Measurements from ENCODE around the gene SGO2. TPM values are rescaled to one million over a fixed set of nuclear protein-coding genes. Genes with fewer than 3 reads are reported as not detected.

SGO2 gene, protein sequence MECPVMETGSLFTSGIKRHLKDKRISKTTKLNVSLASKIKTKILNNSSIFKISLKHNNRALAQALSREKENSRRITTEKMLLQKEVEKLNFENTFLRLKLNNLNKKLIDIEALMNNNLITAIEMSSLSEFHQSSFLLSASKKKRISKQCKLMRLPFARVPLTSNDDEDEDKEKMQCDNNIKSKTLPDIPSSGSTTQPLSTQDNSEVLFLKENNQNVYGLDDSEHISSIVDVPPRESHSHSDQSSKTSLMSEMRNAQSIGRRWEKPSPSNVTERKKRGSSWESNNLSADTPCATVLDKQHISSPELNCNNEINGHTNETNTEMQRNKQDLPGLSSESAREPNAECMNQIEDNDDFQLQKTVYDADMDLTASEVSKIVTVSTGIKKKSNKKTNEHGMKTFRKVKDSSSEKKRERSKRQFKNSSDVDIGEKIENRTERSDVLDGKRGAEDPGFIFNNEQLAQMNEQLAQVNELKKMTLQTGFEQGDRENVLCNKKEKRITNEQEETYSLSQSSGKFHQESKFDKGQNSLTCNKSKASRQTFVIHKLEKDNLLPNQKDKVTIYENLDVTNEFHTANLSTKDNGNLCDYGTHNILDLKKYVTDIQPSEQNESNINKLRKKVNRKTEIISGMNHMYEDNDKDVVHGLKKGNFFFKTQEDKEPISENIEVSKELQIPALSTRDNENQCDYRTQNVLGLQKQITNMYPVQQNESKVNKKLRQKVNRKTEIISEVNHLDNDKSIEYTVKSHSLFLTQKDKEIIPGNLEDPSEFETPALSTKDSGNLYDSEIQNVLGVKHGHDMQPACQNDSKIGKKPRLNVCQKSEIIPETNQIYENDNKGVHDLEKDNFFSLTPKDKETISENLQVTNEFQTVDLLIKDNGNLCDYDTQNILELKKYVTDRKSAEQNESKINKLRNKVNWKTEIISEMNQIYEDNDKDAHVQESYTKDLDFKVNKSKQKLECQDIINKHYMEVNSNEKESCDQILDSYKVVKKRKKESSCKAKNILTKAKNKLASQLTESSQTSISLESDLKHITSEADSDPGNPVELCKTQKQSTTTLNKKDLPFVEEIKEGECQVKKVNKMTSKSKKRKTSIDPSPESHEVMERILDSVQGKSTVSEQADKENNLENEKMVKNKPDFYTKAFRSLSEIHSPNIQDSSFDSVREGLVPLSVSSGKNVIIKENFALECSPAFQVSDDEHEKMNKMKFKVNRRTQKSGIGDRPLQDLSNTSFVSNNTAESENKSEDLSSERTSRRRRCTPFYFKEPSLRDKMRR
- 14.6 and 16.2 TPM in 2 replicates for polyA plus RNA-seq (2013)

DNA sequence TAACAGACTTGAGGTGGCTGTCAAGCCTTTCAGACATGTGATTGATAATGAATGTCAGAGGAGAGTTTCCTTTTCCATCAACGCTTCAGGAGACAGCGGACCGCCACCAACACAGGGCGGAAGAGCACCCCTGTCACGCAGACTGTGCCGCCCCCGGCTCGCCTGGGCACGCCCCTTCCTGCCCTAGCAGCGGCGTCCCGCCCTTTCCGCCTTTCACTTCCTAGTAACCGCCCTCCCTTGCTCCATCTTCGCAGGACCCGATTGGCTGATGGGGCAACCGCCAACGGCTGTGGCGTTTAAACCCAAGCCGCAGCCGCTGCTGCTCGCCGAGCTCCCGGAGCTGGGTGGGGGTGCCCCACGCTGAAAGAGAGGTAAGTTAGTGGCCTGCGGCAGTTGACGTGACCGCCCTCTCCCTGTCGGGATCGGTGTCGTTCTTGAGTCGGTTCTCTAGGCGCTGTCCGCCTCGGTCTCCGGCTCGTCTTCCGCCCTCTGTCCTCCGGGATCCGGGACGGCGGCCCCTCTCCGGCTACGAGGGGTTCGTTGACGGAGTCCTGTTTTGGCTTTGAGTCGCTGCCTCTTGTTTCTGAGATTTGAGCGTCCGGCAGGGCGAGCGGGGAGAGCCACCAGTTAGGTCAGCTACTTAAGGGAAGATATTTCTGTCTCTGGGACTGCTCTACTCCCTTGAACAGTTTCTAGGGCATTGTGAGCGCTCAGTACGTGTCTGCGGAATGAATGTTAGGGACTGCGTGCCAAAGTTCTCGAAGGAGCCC, at the start of gene SGO2:
TSS of gene SGO2 (plus strand) at position 326 of the 770 bp plus-strand sequence. CDS start 6,769 bp downstream, outside the sequence.
- H3K9me3 ChIP-seq (ENCODE audit: insufficient read depth, low read depth, low read length): no peaks in the 10 kb centered on the region
- H2AFZ ChIP-seq (ENCODE audit: insufficient read depth, low read length, poor library complexity): peak within 1 kb of the TSS; percentile 84
- peaks cover 5% of the 10 kb centered on the region for H3K79me1 ChIP-seq (ENCODE audit: low read length)
- peak within 1 kb of the TSS; percentile 46 for H4K12ac ChIP-seq (ENCODE audit: low read depth, low read length)
- no peak within 1 kb of the TSS for H3K27ac ChIP-seq (ENCODE audit: low read depth, low read length)
- H3K4me3 ChIP-seq (ENCODE audit: low read depth, low read length): peak within 1 kb of the TSS; percentile 89
- H3K18ac ChIP-seq (ENCODE audit: low read length): peak within 1 kb of the TSS; percentile 37
- peak within 1 kb of the TSS; percentile 18 for H2BK120ac ChIP-seq (ENCODE audit: insufficient read depth, low read length, poor library complexity)
- no peaks in the 10 kb centered on the region for H3K79me2 ChIP-seq (ENCODE audit: control insufficient read depth, insufficient read depth, low read length, poor library complexity)
- H3K4me1 ChIP-seq (ENCODE audit: control insufficient read depth in 1 of 2, insufficient read depth in 2 of 2, low read length in 2 of 2): peaks cover 3 to 4% of the 10 kb centered on the region in 2 experiments
- no peaks in the 10 kb centered on the region for H3K36me3 ChIP-seq (ENCODE audit: control insufficient read depth in 1 of 2, insufficient read depth in 2 of 2, low read length in 2 of 2)
- H3K23ac ChIP-seq (ENCODE audit: low read length): no peak within 1 kb of the TSS
- peak within 1 kb of the TSS; percentile 96 for H3K4me2 ChIP-seq (ENCODE audit: low read length)
- peak; percentile 95 to 96 for DNase-seq
- peak within 1 kb of the TSS; percentile 60 for H4K91ac ChIP-seq (ENCODE audit: low read depth, low read length)
- H2BK12ac ChIP-seq (ENCODE audit: low read length): no peak within 1 kb of the TSS
- peak within 1 kb of the TSS; percentile 67 for H3K9ac ChIP-seq (ENCODE audit: low read length)
- peak within 1 kb of the TSS; percentile 15 for H2BK5ac ChIP-seq (ENCODE audit: low read depth, low read length, poor library complexity)
- H2AK5ac ChIP-seq (ENCODE audit: low read length): no peak within 1 kb of the TSS
- H3K27me3 ChIP-seq (ENCODE audit: insufficient read depth, low read length): peaks cover 2% of the 10 kb centered on the region
- no CpG with 5 or more reads among the region's 56 CpGs for WGBS (ENCODE audit: extremely low coverage, insufficient coverage, insufficient read length)
- peak within 1 kb of the TSS; percentile 19 for H3K14ac ChIP-seq (ENCODE audit: low read length)
- peak within 1 kb of the TSS; percentile 52 for H3K4ac ChIP-seq (ENCODE audit: low read depth, low read length)
- H4K8ac ChIP-seq (ENCODE audit: low read depth, low read length): peak within 1 kb of the TSS; percentile 51

DNA sequence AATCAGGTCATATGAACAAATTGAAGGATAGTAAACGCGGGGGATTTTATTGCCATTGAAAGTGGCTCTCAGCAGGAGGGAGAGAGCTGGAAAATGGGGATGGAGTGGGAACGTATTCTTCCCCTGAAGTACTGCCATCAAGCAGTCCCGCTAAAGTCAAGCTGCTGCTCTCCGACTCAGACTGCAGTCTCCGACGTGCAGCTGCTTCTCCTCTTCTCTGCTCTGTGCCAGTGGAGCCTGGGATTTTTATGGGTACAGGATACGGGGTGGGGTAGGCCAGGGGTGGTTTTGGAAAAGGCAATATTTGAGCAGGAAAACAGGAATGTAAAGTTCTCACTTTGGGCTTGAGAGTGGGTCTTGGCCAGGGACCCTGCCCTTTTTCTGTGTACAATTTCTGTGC, 49.2 kb upstream of the SGO2 start:
- no peak for DNase-seq
- Histone ChIP-seq H3K9me3 (ENCODE audit: insufficient read depth, low read depth, low read length) (no peaks in the 10 kb centered on the region), H3K4me3 (ENCODE audit: low read depth, low read length) (no peak overlapping the region), H3K4ac (ENCODE audit: low read depth, low read length) (no peak overlapping the region), H2BK5ac (ENCODE audit: low read depth, low read length, poor library complexity) (no peak overlapping the region), H3K4me1 (ENCODE audit: control insufficient read depth in 1 of 2, insufficient read depth in 2 of 2, low read length in 2 of 2) (peaks cover 0 to 9% of the 10 kb centered on the region in 2 experiments), H3K79me2 (ENCODE audit: control insufficient read depth, insufficient read depth, low read length, poor library complexity) (no peaks in the 10 kb centered on the region), H4K8ac (ENCODE audit: low read depth, low read length) (no peak overlapping the region), H4K12ac (ENCODE audit: low read depth, low read length) (no peak overlapping the region), H3K4me2 (ENCODE audit: low read length) (no peak overlapping the region), H3K27ac (ENCODE audit: low read depth, low read length) (no peak overlapping the region), H2BK12ac (ENCODE audit: low read length) (no peak overlapping the region), H3K18ac (ENCODE audit: low read length) (no peak overlapping the region), H2AK5ac (ENCODE audit: low read length) (no peak overlapping the region), H2BK120ac (ENCODE audit: insufficient read depth, low read length, poor library complexity) (no peak overlapping the region), H3K23ac (ENCODE audit: low read length) (no peak overlapping the region), H3K36me3 (ENCODE audit: control insufficient read depth in 1 of 2, insufficient read depth in 2 of 2, low read length in 2 of 2) (peaks cover 41 to 50% of the 10 kb centered on the region in 2 experiments), H3K14ac (ENCODE audit: low read length) (no peak overlapping the region), H3K27me3 (ENCODE audit: insufficient read depth, low read length) (no peaks in the 10 kb centered on the region), H2AFZ (ENCODE audit: insufficient read depth, low read length, poor library complexity) (no peak overlapping the region), H4K91ac (ENCODE audit: low read depth, low read length) (no peak overlapping the region), H3K79me1 (ENCODE audit: low read length) (no peaks in the 10 kb centered on the region), H3K9ac (ENCODE audit: low read length) (no peak overlapping the region)
- WGBS (ENCODE audit: extremely low coverage, insufficient coverage, insufficient read length): no CpG with 5 or more reads among the region's 8 CpGs

DNA sequence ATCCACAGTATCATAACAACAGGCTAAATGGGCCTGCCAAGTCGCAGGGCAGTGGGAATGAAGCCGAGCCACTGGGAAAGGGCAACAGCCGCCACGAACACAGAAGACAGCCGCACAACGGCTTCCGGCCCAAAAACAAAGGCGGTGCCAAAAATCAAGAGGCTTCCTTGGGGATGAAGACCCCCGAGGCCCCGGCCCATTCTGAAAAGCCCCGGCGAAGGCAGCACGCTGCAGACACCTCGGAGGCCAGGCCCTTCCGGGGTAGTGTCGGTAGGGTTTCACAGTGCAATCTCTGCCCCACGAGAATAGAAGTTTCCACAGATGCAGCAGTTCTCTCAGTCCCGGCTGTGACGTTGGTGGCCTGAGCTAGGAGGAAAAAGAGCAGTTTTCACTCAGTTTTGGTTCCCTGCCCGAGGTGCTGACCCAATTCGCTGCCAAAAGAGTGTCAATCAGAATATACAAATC, 48.3 kb upstream of the SGO2 start:
- peaks cover 35 to 43% of the 10 kb centered on the region in 2 experiments for H3K36me3 ChIP-seq (ENCODE audit: control insufficient read depth in 1 of 2, insufficient read depth in 2 of 2, low read length in 2 of 2)
- H4K12ac ChIP-seq (ENCODE audit: low read depth, low read length): no peak overlapping the region
- no peak overlapping the region for H3K4me3 ChIP-seq (ENCODE audit: low read depth, low read length)

More for the DNA sequence above, 48.3 kb upstream of the SGO2 start:
- H2AK5ac ChIP-seq (ENCODE audit: low read length): no peak overlapping the region
- H3K4ac ChIP-seq (ENCODE audit: low read depth, low read length): no peak overlapping the region
- no peaks in the 10 kb centered on the region for H3K9me3 ChIP-seq (ENCODE audit: insufficient read depth, low read depth, low read length)
- H3K27ac ChIP-seq (ENCODE audit: low read depth, low read length): no peak overlapping the region
- H4K8ac ChIP-seq (ENCODE audit: low read depth, low read length): no peak overlapping the region
- no peak overlapping the region for H4K91ac ChIP-seq (ENCODE audit: low read depth, low read length)
- no peak overlapping the region for H3K4me2 ChIP-seq (ENCODE audit: low read length)
- no peak overlapping the region for H2BK5ac ChIP-seq (ENCODE audit: low read depth, low read length, poor library complexity)
- no peak overlapping the region for H3K23ac ChIP-seq (ENCODE audit: low read length)
- no peaks in the 10 kb centered on the region for H3K79me2 ChIP-seq (ENCODE audit: control insufficient read depth, insufficient read depth, low read length, poor library complexity)
- no peak overlapping the region for H2BK12ac ChIP-seq (ENCODE audit: low read length)
- no peak overlapping the region for H3K14ac ChIP-seq (ENCODE audit: low read length)
- no peak overlapping the region for H3K9ac ChIP-seq (ENCODE audit: low read length)
- H3K79me1 ChIP-seq (ENCODE audit: low read length): no peaks in the 10 kb centered on the region
- DNase-seq: no peak
- H3K4me1 ChIP-seq (ENCODE audit: control insufficient read depth in 1 of 2, insufficient read depth in 2 of 2, low read length in 2 of 2): peaks cover 0 to 9% of the 10 kb centered on the region in 2 experiments
- WGBS (ENCODE audit: extremely low coverage, insufficient coverage, insufficient read length): no CpG with 5 or more reads among the region's 21 CpGs
- H2BK120ac ChIP-seq (ENCODE audit: insufficient read depth, low read length, poor library complexity): no peak overlapping the region
- H2AFZ ChIP-seq (ENCODE audit: insufficient read depth, low read length, poor library complexity): no peak overlapping the region
- H3K18ac ChIP-seq (ENCODE audit: low read length): no peak overlapping the region
- H3K27me3 ChIP-seq (ENCODE audit: insufficient read depth, low read length): no peaks in the 10 kb centered on the region

All from trophoblast cell (in vitro differentiated cells and primary cell).